SK-N-SH (cell line): ENCODE measurements around the gene QTRT2.

Experiments
- CHD2 ChIP-seq: fragments of 150-350 bp; IDR thresholded peaks from 2 replicates; pipeline ENCODE4 v1.6.1; 2018; ENCODE audit warnings: low read length; ENCODE audit not compliant: partially characterized antibody
- CTCF ChIP-seq: fragments of 200-600 bp; sonication (generic); IDR thresholded peaks from 2 replicates; pipeline ENCODE4 v1.6.1; 2017; ENCODE audit warnings: antibody characterized with exemption, mild to moderate bottlenecking, moderate library complexity
- EZH2phosphoT487 ChIP-seq: fragments of 200-600 bp; sonication (generic); IDR thresholded peaks from 2 replicates; pipeline ENCODE4 v1.6.1; 2017; ENCODE audit warnings: low read depth, mixed run types, mild to moderate bottlenecking, antibody characterized with exemption, moderate library complexity, borderline replicate concordance
- FOXM1 ChIP-seq: IDR thresholded peaks from 2 replicates; pipeline ENCODE4 v1.4.0; 2012; ENCODE audit warnings: low read depth, mild to moderate bottlenecking
- MEF2A ChIP-seq: IDR thresholded peaks from 2 replicates; pipeline ENCODE4 v1.4.0; 2012; ENCODE audit warnings: low read depth, borderline replicate concordance
- NRF1 ChIP-seq: IDR thresholded peaks from 2 replicates; pipeline ENCODE4 v1.6.1; 2012; ENCODE audit warnings: low read depth, mild to moderate bottlenecking, low read length
- POLR2AphosphoS5 ChIP-seq: IDR thresholded peaks from 2 replicates; pipeline ENCODE4 v1.6.1; 2012; ENCODE audit warnings: low read depth, low read length
- REST ChIP-seq: IDR thresholded peaks from 2 replicates; pipeline ENCODE4 v1.6.1; 2012; ENCODE audit warnings: mild to moderate bottlenecking, low read depth, low read length, moderate library complexity
- SIN3A ChIP-seq: IDR thresholded peaks from 2 replicates; pipeline ENCODE4 v1.6.1; 2012; ENCODE audit warnings: low read depth, mild to moderate bottlenecking, low read length, moderate library complexity, borderline replicate concordance
- TCF12 ChIP-seq: IDR thresholded peaks from 2 replicates; pipeline ENCODE4 v1.4.0; 2012
- YY1 ChIP-seq: IDR thresholded peaks from 2 replicates; pipeline ENCODE4 v1.4.0; 2012; ENCODE audit warnings: low read depth, mild to moderate bottlenecking

GRCh38 chr3:114103858-114104257 lies 47.3 kb downstream of the QTRT2 start:
- no peak for TF ChIP-seq FOXM1
- TF ChIP-seq CTCF = no peak
- no peak for TF ChIP-seq YY1
- TF ChIP-seq MEF2A = no peak
- no peak for TF ChIP-seq CHD2
- no peak for TF ChIP-seq NRF1
- no peak for TF ChIP-seq SIN3A
- TF ChIP-seq POLR2AphosphoS5 = no peak
- no peak for TF ChIP-seq TCF12
- TF ChIP-seq REST = no peak
- no peak for TF ChIP-seq EZH2phosphoT487
